ENCODE results near the gene OR6C3.
"Not testable (repeated sequence)": the region's sequence is repeated elsewhere in the genome, so short reads cannot be mapped to it uniquely, and the experiment has no call there.

OR6C3 gene

GRCh38 chr12:55330446-55330845, at the start of gene OR6C3:
Gene OR6C3, plus strand, starts transcription at chr12:55330746. Its CDS starts 955 bp downstream, at chr12:55331701.
- DNase-seq (ENCODE audit: low read depth, low spot score) = no peak

DNA sequence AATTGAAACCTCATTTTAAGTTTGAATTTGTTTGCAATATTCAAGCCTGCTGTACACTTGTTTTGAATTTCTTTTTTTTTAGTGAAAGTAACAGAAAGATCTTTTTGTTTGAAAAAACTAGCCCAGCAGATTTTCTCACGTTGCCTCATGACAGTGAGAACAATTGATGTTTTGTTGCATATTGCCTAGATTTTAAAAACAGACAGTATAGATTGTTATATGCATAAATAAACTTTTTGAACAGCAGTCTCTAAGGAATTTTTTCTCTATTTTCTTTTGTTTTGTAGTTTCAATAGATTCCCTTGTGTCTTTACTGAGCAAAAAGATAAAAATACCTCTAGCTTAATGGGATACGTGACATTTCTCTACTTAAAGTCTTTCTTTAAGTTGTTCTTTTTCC, 49.6 kb upstream of the OR6C3 start:
- DNase-seq (ENCODE audit: low read depth, low spot score) = no peak

DNA sequence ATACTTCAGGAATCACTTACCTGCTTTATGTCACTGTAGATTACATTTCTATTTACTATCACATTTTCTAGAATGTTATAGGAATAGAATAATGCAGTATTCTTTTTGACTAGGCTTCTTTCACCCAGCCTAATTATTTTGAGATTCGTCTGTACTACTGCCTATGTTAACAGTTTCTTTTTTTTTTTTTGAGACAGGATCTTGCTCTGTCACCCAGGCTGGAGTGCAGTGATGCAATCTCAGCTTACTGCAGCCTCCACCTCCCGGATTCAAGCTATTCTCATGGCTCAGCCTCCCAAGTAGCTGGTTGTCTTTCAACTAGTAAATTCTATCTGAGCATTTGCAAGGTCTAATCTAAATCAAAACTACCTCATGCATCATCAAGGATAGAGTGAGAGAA, 40.5 kb upstream of the OR6C3 start:
- DNase-seq (ENCODE audit: low read depth, low spot score) = no peak

DNA sequence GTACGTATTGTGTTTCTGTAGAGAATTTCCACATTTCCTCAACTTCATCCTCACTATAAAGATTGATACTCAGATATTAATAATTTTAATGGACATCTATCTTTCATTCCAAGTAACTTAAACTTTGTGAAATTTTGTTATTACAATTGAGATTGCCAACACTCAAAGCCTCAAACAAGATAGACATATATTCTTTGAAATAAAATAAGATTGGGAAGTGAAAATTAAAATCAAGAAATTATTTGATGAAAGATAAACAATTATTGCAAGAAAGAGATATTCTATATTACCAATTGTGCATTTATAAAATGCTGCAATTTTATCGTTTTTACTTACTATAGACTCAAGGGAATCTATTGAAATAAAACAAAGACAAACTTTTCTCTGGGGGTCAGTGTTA, 34.1 kb upstream of the OR6C3 start, which contains the start of gene OR6C6:
Gene OR6C6 (minus strand): TSS at position 101 of the 400 bp plus-strand sequence. CDS start 1,337 bp downstream, outside the sequence.
- no peak for DNase-seq (ENCODE audit: low read depth, low spot score)

GRCh38 chr12:55314043-55314442, 16.5 kb upstream of the OR6C3 start, which contains the start of gene OR6C1:
Gene OR6C1, plus strand, starts transcription at chr12:55314343. Its CDS starts 6,257 bp downstream, at chr12:55320600.
- no peak for DNase-seq (ENCODE audit: low read depth, low spot score)

- DNase-seq (ENCODE audit: low read depth, low spot score) = no peak
Measured at GRCh38 chr12:55320201-55320600, 10.3 kb upstream of the OR6C3 start.

DNA sequence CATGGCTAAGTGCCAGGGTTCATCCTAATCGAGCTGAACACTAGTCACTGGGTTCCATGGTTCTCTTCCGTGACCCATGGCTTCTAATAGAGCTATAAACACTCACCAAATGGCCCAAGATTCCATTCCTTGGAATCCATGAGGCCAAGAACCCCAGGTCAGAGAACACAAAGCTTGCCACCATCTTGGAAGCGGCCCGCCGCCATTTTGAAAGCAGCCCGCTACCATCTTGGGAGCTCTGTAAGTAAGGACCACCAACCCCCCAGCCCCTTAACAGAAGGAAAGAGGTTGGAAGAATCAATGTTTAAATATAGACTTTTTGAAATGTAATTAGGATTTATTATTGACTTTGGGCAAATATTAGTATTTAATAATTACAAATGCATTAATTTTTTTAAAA, 4.7 kb upstream of the OR6C3 start:
- not testable (repeated sequence) for DNase-seq (ENCODE audit: low read depth, low spot score)

GRCh38 chr12:55336002-55336401, 5.5 kb downstream of the OR6C3 start:
- DNase-seq (ENCODE audit: low read depth, low spot score) = no peak

- not testable (repeated sequence) for DNase-seq (ENCODE audit: low read depth, low spot score)
Measured at GRCh38 chr12:55355338-55355737, 24.8 kb downstream of the OR6C3 start.

- no peak for DNase-seq (ENCODE audit: low read depth, low spot score)
Measured at GRCh38 chr12:55362675-55363074, 32.1 kb downstream of the OR6C3 start, which contains the start of gene OR6C75. Gene OR6C75, plus strand, starts transcription at chr12:55362975. Its CDS starts 2,136 bp downstream, at chr12:55365111.

- no peak for DNase-seq (ENCODE audit: low read depth, low spot score)
Measured at GRCh38 chr12:55365086-55365485, 34.5 kb downstream of the OR6C3 start.

GRCh38 chr12:55372521-55372920, 42.0 kb downstream of the OR6C3 start:
- no peak for DNase-seq (ENCODE audit: low read depth, low spot score)

Measured in activated naive CD8-positive, alpha-beta T cell treated with anti-CD3 and anti-CD28 coated beads, Interleukin-2, amount 50 U/mL, for 16 hours (primary cell).